ENCODE data around the gene SLC8A3. TPM values are rescaled to one million over a fixed set of nuclear protein-coding genes. Genes with fewer than 3 reads are reported as not detected.

The SLC8A3 gene
- total RNA-seq, 1 experiment from 2014 or later, result 0.13 TPM

- H3K18ac ChIP-seq (ENCODE audit: insufficient read length, low read depth, low read length), result no peak overlapping the region
- no peak overlapping the region for H2AFZ ChIP-seq (ENCODE audit: low read length)
- Mint-ChIP-seq H3K4me3 (no peak overlapping the region), H3K27me3 (ENCODE audit: low read depth) (peaks cover 2% of the 10 kb centered on the region; the same call in 1 of the 2 replicates), H3K27ac (peak overlapping the region in 1 of 3 experiments; percentile 36; a peak in 1 of 7 replicates), H3K4me1 (peaks cover 7% of the 10 kb centered on the region in 2 experiments; a peak in 2 of 4 replicates), H3K9me3 (no peaks in the 10 kb centered on the region), H3K36me3 (ENCODE audit: insufficient read depth in 1 of 3, low read depth in 3 of 3) (no peaks in the 10 kb centered on the region)
- no peak overlapping the region for H2BK120ac ChIP-seq (ENCODE audit: low read depth, low read length, poor library complexity, severe bottlenecking)
- H3K23ac ChIP-seq (ENCODE audit: insufficient read length, low read depth, low read length), result no peak overlapping the region
- H4K20me1 ChIP-seq (ENCODE audit: control insufficient read depth, insufficient read depth, insufficient read length), result no peaks in the 10 kb centered on the region
- H2BK5ac ChIP-seq (ENCODE audit: insufficient read length, low read length), result no peak overlapping the region
- H4K5ac ChIP-seq (ENCODE audit: insufficient read length, low read depth, low read length), result no peak overlapping the region
- no peaks in the 10 kb centered on the region for H3K79me2 ChIP-seq (ENCODE audit: insufficient read depth, low read length)
- DNase-seq, result no peak
- TF ChIP-seq, protein P1, sequence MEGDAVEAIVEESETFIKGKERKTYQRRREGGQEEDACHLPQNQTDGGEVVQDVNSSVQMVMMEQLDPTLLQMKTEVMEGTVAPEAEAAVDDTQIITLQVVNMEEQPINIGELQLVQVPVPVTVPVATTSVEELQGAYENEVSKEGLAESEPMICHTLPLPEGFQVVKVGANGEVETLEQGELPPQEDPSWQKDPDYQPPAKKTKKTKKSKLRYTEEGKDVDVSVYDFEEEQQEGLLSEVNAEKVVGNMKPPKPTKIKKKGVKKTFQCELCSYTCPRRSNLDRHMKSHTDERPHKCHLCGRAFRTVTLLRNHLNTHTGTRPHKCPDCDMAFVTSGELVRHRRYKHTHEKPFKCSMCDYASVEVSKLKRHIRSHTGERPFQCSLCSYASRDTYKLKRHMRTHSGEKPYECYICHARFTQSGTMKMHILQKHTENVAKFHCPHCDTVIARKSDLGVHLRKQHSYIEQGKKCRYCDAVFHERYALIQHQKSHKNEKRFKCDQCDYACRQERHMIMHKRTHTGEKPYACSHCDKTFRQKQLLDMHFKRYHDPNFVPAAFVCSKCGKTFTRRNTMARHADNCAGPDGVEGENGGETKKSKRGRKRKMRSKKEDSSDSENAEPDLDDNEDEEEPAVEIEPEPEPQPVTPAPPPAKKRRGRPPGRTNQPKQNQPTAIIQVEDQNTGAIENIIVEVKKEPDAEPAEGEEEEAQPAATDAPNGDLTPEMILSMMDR (conservative IDR thresholded peaks at IDR 0.05), result no peak
- no peak overlapping the region for H3K4me2 ChIP-seq (ENCODE audit: insufficient read depth, insufficient read length, low read length)
- no peak overlapping the region for H4K8ac ChIP-seq (replicated peaks; ENCODE audit: insufficient read length, low read depth, low read length)
- no peak overlapping the region for H3K27ac ChIP-seq (ENCODE audit: insufficient read length, low read depth, low read length)
- H3K56ac ChIP-seq (ENCODE audit: insufficient read length, low read depth, low read length), result no peak overlapping the region
- no peak overlapping the region for H3T11ph ChIP-seq (ENCODE audit: low read length)
- no peaks in the 10 kb centered on the region for H3K23me2 ChIP-seq (ENCODE audit: insufficient read length, low read depth, low read length, poor library complexity, severe bottlenecking)
- H3K4ac ChIP-seq (ENCODE audit: low read depth, low read length), result no peak overlapping the region
- no peaks in the 10 kb centered on the region for H3K9me3 ChIP-seq (ENCODE audit: control insufficient read depth, low read depth, low read length)
- H3K4me1 ChIP-seq (ENCODE audit: insufficient read depth, low read length), result no peaks in the 10 kb centered on the region
- WGBS (ENCODE audit: extremely low coverage, insufficient read length, low lambda C conversion rate), result no CpG with 5 or more reads among the region's 1 CpG
- H3K27me3 ChIP-seq (ENCODE audit: insufficient read depth, low read length), result no peaks in the 10 kb centered on the region
- H2BK12ac ChIP-seq (ENCODE audit: insufficient read length, low read depth, low read length), result no peak overlapping the region
- no peaks in the 10 kb centered on the region for H3K79me1 ChIP-seq (ENCODE audit: insufficient read depth, low read depth, low read length, poor library complexity, severe bottlenecking)
- no peak overlapping the region for H3K14ac ChIP-seq (ENCODE audit: insufficient read depth, low read length)
- no peak overlapping the region for H2BK20ac ChIP-seq (ENCODE audit: low read depth, low read length, poor library complexity, severe bottlenecking)
- H2BK15ac ChIP-seq (ENCODE audit: low read depth, low read length), result no peak overlapping the region
- H4K91ac ChIP-seq (ENCODE audit: insufficient read length, low read depth, low read length), result no peak overlapping the region
- no peak overlapping the region for H3K9ac ChIP-seq (ENCODE audit: extremely low read depth, insufficient read length, low read length)
- no peak overlapping the region for H2AK5ac ChIP-seq (ENCODE audit: insufficient read length, low read length)
These were observed 58.3 kb downstream of the SLC8A3 start for GRCh38 chr14:70130482-70130881.

Data from H9 (cell line).